B cell (primary cell): ENCODE results near the gene LAMA2. TPM values are rescaled to one million over a fixed set of nuclear protein-coding genes. Genes with fewer than 3 reads are reported as not detected.

Experiments
- ATAC-seq: fragments of 200-7000 bp; cut with Tn5 transposase; one replicate; pipeline ENCODE4 v1.10.0; 2021; ENCODE audit warnings: low read depth, mild to moderate bottlenecking, moderate number of reproducible peaks, moderate library complexity
- CTCF ChIA-PET: fragments of 350-600 bp; sonication (Branson Sonifier 250); formaldehyde crosslinking; loops from one replicate; lab custom pipeline; 2021; ENCODE audit warnings: antibody characterized with exemption, inconsistent platforms; lab: Charles Lee
- POLR2A ChIA-PET: fragments of 350-600 bp; sonication (Branson Sonifier 250); formaldehyde crosslinking; loops from one replicate; lab custom pipeline; 2021; ENCODE audit warnings: antibody characterized with exemption; lab: Charles Lee
- DNase-seq: peaks from one replicate; pipeline ENCODE4 v3.0.0; 2013
- H2AFZ ChIP-seq: 2 replicates; pipeline ENCODE4 v1.6.1; 2012; ENCODE audit warnings: mild to moderate bottlenecking, low read depth, low read length; ENCODE audit not compliant: insufficient read depth, poor library complexity, severe bottlenecking
- H3K27ac ChIP-seq, 2 donors: 1 replicate in 1 of 2; 2 replicates in 1 of 2; pipeline ENCODE4 v1.5.1; 2012 to 2013; ENCODE audit warnings: low read length in 2 of 2, mild to moderate bottlenecking in 2 of 2, moderate library complexity in 1 of 2
- H3K27me3 ChIP-seq, 4 experiments: fragments of 200-600 bp in 1 of 4; sonication (generic) in 1 of 4; replicated peaks in 1 of 4; 1 replicate in 2 of 4; 2 replicates in 2 of 4; pipeline versions ENCODE4 v1.6.1 to v1.7.0; 2013 to 2016; ENCODE audit warnings: low read length in 3 of 4, mild to moderate bottlenecking in 2 of 4, mixed read lengths in 1 of 4, moderate library complexity in 1 of 4; ENCODE audit not compliant: insufficient read depth in 4 of 4, control insufficient read depth in 3 of 4; ENCODE audit errors: control extremely low read depth in 1 of 4
- H3K36me3 ChIP-seq, 2 experiments: replicated peaks in 1 of 2; 1 replicate in 1 of 2; 2 replicates in 1 of 2; pipeline versions ENCODE4 v1.6.1 to v1.7.1; 2013; ENCODE audit warnings: low read length in 1 of 2; ENCODE audit not compliant: insufficient read depth in 2 of 2, control insufficient read depth in 1 of 2; ENCODE audit errors: control extremely low read depth in 1 of 2, extremely low read depth in 1 of 2
- H3K4me1 ChIP-seq, 2 donors: fragments of 200-600 bp in 1 of 2; sonication (generic) in 1 of 2; 1 replicate in 1 of 2; 2 replicates in 1 of 2; pipeline versions ENCODE4 v1.5.1 to v1.6.1; 2013 to 2017; ENCODE audit warnings: low read length in 2 of 2; ENCODE audit not compliant: control insufficient read depth in 2 of 2, insufficient read depth in 2 of 2
- H3K4me2 ChIP-seq: replicated peaks from 2 replicates; pipeline ENCODE3; 2012; ENCODE audit warnings: mild to moderate bottlenecking, low read depth, low read length; ENCODE audit not compliant: poor library complexity, severe bottlenecking
- H3K4me3 ChIP-seq, 5 experiments: fragments of 200-600 bp in 1 of 5; sonication (generic) in 1 of 5; 1 replicate in 3 of 5; 2 replicates in 2 of 5; pipeline versions ENCODE4 v1.5.1 to v1.7.0; 2011 to 2016; ENCODE audit warnings: low read length in 4 of 5, mild to moderate bottlenecking in 4 of 5, low read depth in 2 of 5, control low read depth in 1 of 5, moderate library complexity in 1 of 5; ENCODE audit not compliant: insufficient read depth in 1 of 5; ENCODE audit errors: control extremely low read depth in 1 of 5, extremely low read depth in 1 of 5
- H3K79me2 ChIP-seq: fragments of 200-600 bp; sonication (generic); one replicate; pipeline ENCODE4 v1.6.0; 2016; ENCODE audit warnings: low read length; ENCODE audit not compliant: control insufficient read depth, insufficient read depth
- H3K9ac ChIP-seq: fragments of 200-600 bp; sonication (generic); 2 replicates; pipeline ENCODE4 v1.6.1; 2017; ENCODE audit warnings: mild to moderate bottlenecking, low read length, moderate library complexity
- H3K9me3 ChIP-seq, 3 donors: one replicate each; pipeline versions ENCODE4 v1.6.1 to v1.7.1; 2013; ENCODE audit warnings: low read length in 2 of 3; ENCODE audit not compliant: control insufficient read depth in 2 of 3, insufficient read depth in 1 of 3; ENCODE audit errors: control extremely low read depth in 1 of 3
- H4K20me1 ChIP-seq: 2 replicates; pipeline ENCODE4 v1.6.0; 2012; ENCODE audit warnings: mild to moderate bottlenecking, low read length; ENCODE audit not compliant: insufficient read depth, control insufficient read depth, poor library complexity, severe bottlenecking
- H3K27ac Mint-ChIP-seq: one replicate; pipeline ENCODE4 v1.8.0; 2021; ENCODE audit warnings: mixed read lengths
- H3K27me3 Mint-ChIP-seq: one replicate; pipeline ENCODE4 v1.8.0; 2021; ENCODE audit warnings: mixed read lengths
- H3K4me1 Mint-ChIP-seq: one replicate; pipeline ENCODE4 v1.8.0; 2021; ENCODE audit warnings: mixed read lengths
- H3K4me3 Mint-ChIP-seq: one replicate; pipeline ENCODE4 v1.8.0; 2021; ENCODE audit warnings: mixed read lengths
- H3K9me3 Mint-ChIP-seq: one replicate; pipeline ENCODE4 v1.8.0; 2022; ENCODE audit warnings: mixed read lengths; ENCODE audit not compliant: insufficient read depth
- EZH2 ChIP-seq: IDR thresholded peaks from 2 replicates; pipeline ENCODE4 v1.6.1; 2012; ENCODE audit warnings: borderline replicate concordance, low read depth, mild to moderate bottlenecking, moderate library complexity, low read length; ENCODE audit not compliant: insufficient read depth, poor library complexity, severe bottlenecking
- WGBS: methylation state at CpG from one replicate; pipeline ENCODE4 v1.1.5; 2013; ENCODE audit warnings: missing lambda C conversion rate; ENCODE audit not compliant: insufficient coverage; 5-methylcytosine and 5-hydroxymethylcytosine counted together
- intact Hi-C: fragments of 100-400 bp; cut with micrococcal nuclease; formaldehyde crosslinking; loops from one replicate; pipeline ENCODE4 v1.10.0; 2022
- polyA plus RNA-seq: library from polyadenylated mRNA; depleted of rRNA; stranded (reverse); fragments of >200 nt; gene quantifications from 2 replicates; pipeline ENCODE4 v1.2.3, GENCODE V29; 2012
- total RNA-seq, 2 donors: library from RNA; stranded (reverse); fragments of 120-200 nt in 1 of 2; gene quantifications; 1 replicate in 1 of 2; 2 replicates in 1 of 2; pipeline versions ENCODE4 v1.2.3 to v1.2.4, GENCODE V29; 2013 to 2022
- TF ChIP-seq, protein P1 (sequence below): fragments of 200-600 bp; IDR thresholded peaks from one replicate; pipeline ENCODE4 v1.8.0; 2022; ENCODE audit warnings: antibody characterized with exemption, mild to moderate bottlenecking

Gene LAMA2
- total and polyA plus RNA-seq, 2 donors (not counting 1 experiment from before 2014, with no cell fraction given) = 0.16 TPM; not detected in 1

- no peaks in the 10 kb centered on the region for H3K9me3 Mint-ChIP-seq
- no peak overlapping the region for H3K9ac ChIP-seq
- H3K4me2 ChIP-seq = no peak overlapping the region
- H3K36me3 ChIP-seq = no peaks in the 10 kb centered on the region
- no peak overlapping the region for H3K4me3 ChIP-seq
- WGBS = 73% methylated on average over 2 of the region's 4 CpGs
- H2AFZ ChIP-seq = no peak overlapping the region
- TF ChIP-seq, protein P1, sequence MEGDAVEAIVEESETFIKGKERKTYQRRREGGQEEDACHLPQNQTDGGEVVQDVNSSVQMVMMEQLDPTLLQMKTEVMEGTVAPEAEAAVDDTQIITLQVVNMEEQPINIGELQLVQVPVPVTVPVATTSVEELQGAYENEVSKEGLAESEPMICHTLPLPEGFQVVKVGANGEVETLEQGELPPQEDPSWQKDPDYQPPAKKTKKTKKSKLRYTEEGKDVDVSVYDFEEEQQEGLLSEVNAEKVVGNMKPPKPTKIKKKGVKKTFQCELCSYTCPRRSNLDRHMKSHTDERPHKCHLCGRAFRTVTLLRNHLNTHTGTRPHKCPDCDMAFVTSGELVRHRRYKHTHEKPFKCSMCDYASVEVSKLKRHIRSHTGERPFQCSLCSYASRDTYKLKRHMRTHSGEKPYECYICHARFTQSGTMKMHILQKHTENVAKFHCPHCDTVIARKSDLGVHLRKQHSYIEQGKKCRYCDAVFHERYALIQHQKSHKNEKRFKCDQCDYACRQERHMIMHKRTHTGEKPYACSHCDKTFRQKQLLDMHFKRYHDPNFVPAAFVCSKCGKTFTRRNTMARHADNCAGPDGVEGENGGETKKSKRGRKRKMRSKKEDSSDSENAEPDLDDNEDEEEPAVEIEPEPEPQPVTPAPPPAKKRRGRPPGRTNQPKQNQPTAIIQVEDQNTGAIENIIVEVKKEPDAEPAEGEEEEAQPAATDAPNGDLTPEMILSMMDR = no peak
- TF ChIP-seq EZH2 = no peak
- DNase-seq = no peak
- H3K27me3 Mint-ChIP-seq = no peaks in the 10 kb centered on the region
- no peaks in the 10 kb centered on the region for H3K4me1 Mint-ChIP-seq
- no peak overlapping the region for H3K27ac ChIP-seq
- H3K79me2 ChIP-seq = no peaks in the 10 kb centered on the region
- no peaks in the 10 kb centered on the region for H4K20me1 ChIP-seq
- ATAC-seq = no peak
- POLR2A ChIA-PET = no interaction called here
- no peak overlapping the region for H3K27ac Mint-ChIP-seq
- no peaks in the 10 kb centered on the region for H3K4me1 ChIP-seq
- H3K4me3 Mint-ChIP-seq = no peak overlapping the region
- intact Hi-C loops = no loop called here
- CTCF ChIA-PET = no interaction called here
- H3K27me3 ChIP-seq = no peaks in the 10 kb centered on the region
- no peaks in the 10 kb centered on the region for H3K9me3 ChIP-seq
Observed at GRCh38 chr6:129007701-129008373, 124.9 kb downstream of the LAMA2 start.

GRCh38 chr6:129008591-129008990 lies 125.7 kb downstream of the LAMA2 start:
- no peak overlapping the region for H3K4me3 Mint-ChIP-seq
- H3K27me3 Mint-ChIP-seq = no peaks in the 10 kb centered on the region
- no peak for TF ChIP-seq EZH2
- TF ChIP-seq, protein P1 = no peak
- DNase-seq (no peak), ATAC-seq (no peak)
- no peaks in the 10 kb centered on the region for H3K9me3 Mint-ChIP-seq
- H3K27ac Mint-ChIP-seq = no peak overlapping the region
- no peaks in the 10 kb centered on the region for H3K9me3 ChIP-seq
- H3K27me3 ChIP-seq = no peaks in the 10 kb centered on the region
- no peak overlapping the region for H2AFZ ChIP-seq
- no peaks in the 10 kb centered on the region for H3K36me3 ChIP-seq
- H3K27ac ChIP-seq = no peak overlapping the region
- H3K4me2 ChIP-seq = no peak overlapping the region
- POLR2A ChIA-PET = no interaction called here
- no peak overlapping the region for H3K9ac ChIP-seq
- H3K79me2 ChIP-seq = no peaks in the 10 kb centered on the region
- H4K20me1 ChIP-seq = no peaks in the 10 kb centered on the region
- no peaks in the 10 kb centered on the region for H3K4me1 Mint-ChIP-seq
- CTCF ChIA-PET = no interaction called here
- intact Hi-C loops = no loop called here
- H3K4me3 ChIP-seq = no peak overlapping the region
- H3K4me1 ChIP-seq = no peaks in the 10 kb centered on the region
- no CpG with 5 or more reads among the region's 2 CpGs for WGBS
